Stimulated activated naive B cell treated with anti-CD40 and anti-IgM and Interleukin-4, amounts not matched to agents 10 μg/mL and 1 μg/mL and 100 μg/mL, for 72 hours (primary cell): ENCODE measurements around the gene TP53TG5.
"Not testable (repeated sequence)": the region's sequence is repeated elsewhere in the genome, so short reads cannot be mapped to it uniquely, and the experiment has no call there.

ENCODE experiments used
- ATAC-seq, 2 donors: fragments of 150-1000 bp; cut with Tn5 transposase; replicated peaks; 2 replicates each; pipeline ENCODE4 v1.10.0; 2021; ENCODE audit warnings: moderate library complexity in 1 of 2
- DNase-seq: peaks from one replicate; pipeline ENCODE4 v3.0.0; 2021
- H3K27ac Mint-ChIP-seq: one replicate; pipeline ENCODE4 v1.8.0; 2022; ENCODE audit warnings: mild to moderate bottlenecking, mixed read lengths
- H3K27me3 Mint-ChIP-seq, 2 donors: one replicate each; pipeline ENCODE4 v1.8.0; 2022; ENCODE audit warnings: mixed read lengths in 2 of 2
- H3K36me3 Mint-ChIP-seq, 2 donors: one replicate each; pipeline ENCODE4 v1.8.0; 2022; ENCODE audit warnings: mixed read lengths in 2 of 2, mild to moderate bottlenecking in 1 of 2
- H3K4me1 Mint-ChIP-seq, 2 donors: one replicate each; pipeline ENCODE4 v1.8.0; 2022; ENCODE audit warnings: mixed read lengths in 2 of 2, mild to moderate bottlenecking in 1 of 2
- H3K4me3 Mint-ChIP-seq, 2 donors: one replicate each; pipeline ENCODE4 v1.8.0; 2022; ENCODE audit warnings: mild to moderate bottlenecking in 2 of 2, mixed read lengths in 2 of 2, moderate library complexity in 1 of 2
- H3K9me3 Mint-ChIP-seq, 2 donors: one replicate each; pipeline ENCODE4 v1.8.0; 2022; ENCODE audit warnings: mixed read lengths in 2 of 2, mild to moderate bottlenecking in 1 of 2

The TP53TG5 gene

GRCh38 chr20:45354423-45355208 lies 23.5 kb downstream of the TP53TG5 start:
- H3K9me3 Mint-ChIP-seq: no peaks in the 10 kb centered on the region
- peaks cover 5 to 17% of the 10 kb centered on the region in 2 donors for H3K4me1 Mint-ChIP-seq
- H3K27me3 Mint-ChIP-seq: peaks cover 0 to 12% of the 10 kb centered on the region in 2 donors
- no peak for ATAC-seq
- no peaks in the 10 kb centered on the region for H3K36me3 Mint-ChIP-seq
- no peak overlapping the region for H3K4me3 Mint-ChIP-seq
- DNase-seq: no peak
- H3K27ac Mint-ChIP-seq: no peak overlapping the region

GRCh38 chr20:45353746-45354145 lies 24.4 kb downstream of the TP53TG5 start:
- no peaks in the 10 kb centered on the region for H3K36me3 Mint-ChIP-seq
- ATAC-seq: no peak
- H3K27me3 Mint-ChIP-seq: peaks cover 0 to 7% of the 10 kb centered on the region in 2 donors
- no peak overlapping the region for H3K4me3 Mint-ChIP-seq
- DNase-seq: no peak
- peaks cover 5 to 14% of the 10 kb centered on the region in 2 donors for H3K4me1 Mint-ChIP-seq
- no peak overlapping the region for H3K27ac Mint-ChIP-seq
- H3K9me3 Mint-ChIP-seq: no peaks in the 10 kb centered on the region

- Mint-ChIP-seq H3K27me3 (peaks cover 4 to 10% of the 10 kb centered on the region in 2 donors), H3K27ac (peak overlapping the region; percentile 25), H3K4me3 (no peak overlapping the region), H3K4me1 (peaks cover 4 to 17% of the 10 kb centered on the region in 2 donors), H3K36me3 (no peaks in the 10 kb centered on the region), H3K9me3 (no peaks in the 10 kb centered on the region)
- DNase-seq (no peak), ATAC-seq (no peak)
These were observed 25.4 kb downstream of the TP53TG5 start for GRCh38 chr20:45352729-45353128.

DNA sequence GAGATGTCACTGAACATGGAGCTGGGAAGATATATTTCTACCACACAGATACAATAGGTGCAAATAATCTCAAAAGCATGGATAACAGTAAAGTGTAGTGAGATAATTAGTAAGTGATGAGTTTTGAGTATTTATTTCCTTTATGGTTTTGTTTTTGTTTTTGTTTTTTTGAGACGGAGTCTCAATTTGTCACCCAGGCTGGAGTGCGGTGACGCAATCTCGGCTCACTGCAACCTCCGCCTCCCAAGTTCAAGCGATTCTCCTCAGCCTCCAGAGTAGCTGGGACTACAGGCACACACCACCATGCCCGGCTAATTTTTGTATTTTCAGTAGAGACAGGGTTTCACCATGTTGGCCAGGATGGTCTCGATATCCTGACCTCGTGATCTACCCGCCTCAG lies 27.3 kb downstream of the TP53TG5 start:
- Mint-ChIP-seq H3K4me1 (peaks cover 21 to 36% of the 10 kb centered on the region in 2 donors), H3K27me3 (peaks cover 17 to 28% of the 10 kb centered on the region in 2 donors)
- not testable (repeated sequence) for H3K27ac Mint-ChIP-seq, H3K36me3 Mint-ChIP-seq, H3K4me3 Mint-ChIP-seq, DNase-seq, H3K9me3 Mint-ChIP-seq, ATAC-seq

- H3K4me3 Mint-ChIP-seq: no peak overlapping the region
- DNase-seq (no peak), ATAC-seq (no peak)
- H3K36me3 Mint-ChIP-seq: no peaks in the 10 kb centered on the region
- H3K4me1 Mint-ChIP-seq: peaks cover 25 to 41% of the 10 kb centered on the region in 2 donors
- no peaks in the 10 kb centered on the region for H3K9me3 Mint-ChIP-seq
- H3K27me3 Mint-ChIP-seq: peaks cover 21 to 34% of the 10 kb centered on the region in 2 donors
- H3K27ac Mint-ChIP-seq: no peak overlapping the region
These were observed 27.9 kb downstream of the TP53TG5 start for GRCh38 chr20:45350217-45350616.

GRCh38 chr20:45347936-45348778 lies 30.0 kb downstream of the TP53TG5 start, which contains the start of gene SDC4:
Gene SDC4, minus strand, starts transcription at chr20:45348424. Its CDS starts 40 bp downstream, at chr20:45348384.
- Mint-ChIP-seq H3K4me1 (peaks cover 28 to 34% of the 10 kb centered on the region in 2 donors), H3K4me3 (peak within 1 kb of the TSS; percentile 77 to 80), H3K27me3 (peaks cover 26 to 41% of the 10 kb centered on the region in 2 donors), H3K36me3 (no peaks in the 10 kb centered on the region), H3K9me3 (no peaks in the 10 kb centered on the region), H3K27ac (peak within 1 kb of the TSS; percentile 37)
- DNase-seq (no peak), ATAC-seq (peak; percentile 69 to 73)

GRCh38 chr20:45347297-45347935 lies 30.7 kb downstream of the TP53TG5 start:
- peaks cover 28 to 34% of the 10 kb centered on the region in 2 donors for H3K4me1 Mint-ChIP-seq
- DNase-seq (no peak), ATAC-seq (peak; percentile 15 to 20)
- peak overlapping the region; percentile 37 for H3K27ac Mint-ChIP-seq
- no peaks in the 10 kb centered on the region for H3K9me3 Mint-ChIP-seq
- H3K4me3 Mint-ChIP-seq: peak overlapping the region; percentile 77 to 80
- no peaks in the 10 kb centered on the region for H3K36me3 Mint-ChIP-seq
- H3K27me3 Mint-ChIP-seq: peaks cover 26 to 46% of the 10 kb centered on the region in 2 donors

DNA sequence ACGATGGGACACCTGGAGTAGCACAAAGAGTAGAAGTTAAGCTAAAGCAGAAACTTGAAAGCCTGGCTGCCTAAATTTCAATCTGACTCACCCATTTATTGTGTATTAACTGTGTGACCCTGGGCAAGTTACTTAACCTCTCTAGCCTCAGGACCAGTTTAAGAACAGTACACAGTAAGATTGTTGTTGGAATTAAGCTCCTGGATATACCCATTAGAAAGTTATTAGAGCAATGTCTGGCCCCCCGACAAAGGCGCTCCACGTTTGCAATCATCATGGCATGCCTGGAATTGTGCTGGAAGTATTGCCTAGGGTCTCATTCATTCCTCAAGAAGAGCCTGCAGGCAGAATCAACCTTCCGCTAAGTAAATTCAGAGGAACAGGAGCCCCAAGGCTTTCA lies 31.3 kb downstream of the TP53TG5 start:
- Mint-ChIP-seq H3K36me3 (no peaks in the 10 kb centered on the region), H3K27ac (no peak overlapping the region), H3K27me3 (peaks cover 26 to 46% of the 10 kb centered on the region in 2 donors), H3K4me1 (peaks cover 29 to 34% of the 10 kb centered on the region in 2 donors), H3K9me3 (no peaks in the 10 kb centered on the region), H3K4me3 (peak overlapping the region in 1 of 2 donors; percentile 77)
- no peak for DNase-seq
- ATAC-seq: peak; percentile 31 to 45

- no peak for DNase-seq
- Mint-ChIP-seq H3K4me3 (peak overlapping the region in 1 of 2 donors; percentile 36), H3K9me3 (no peaks in the 10 kb centered on the region), H3K27ac (no peak overlapping the region), H3K36me3 (no peaks in the 10 kb centered on the region), H3K4me1 (peaks cover 29 to 34% of the 10 kb centered on the region in 2 donors), H3K27me3 (peaks cover 29 to 46% of the 10 kb centered on the region in 2 donors)
- ATAC-seq: peak; percentile 50 to 65
These were observed 31.8 kb downstream of the TP53TG5 start for GRCh38 chr20:45346291-45346718.

DNA sequence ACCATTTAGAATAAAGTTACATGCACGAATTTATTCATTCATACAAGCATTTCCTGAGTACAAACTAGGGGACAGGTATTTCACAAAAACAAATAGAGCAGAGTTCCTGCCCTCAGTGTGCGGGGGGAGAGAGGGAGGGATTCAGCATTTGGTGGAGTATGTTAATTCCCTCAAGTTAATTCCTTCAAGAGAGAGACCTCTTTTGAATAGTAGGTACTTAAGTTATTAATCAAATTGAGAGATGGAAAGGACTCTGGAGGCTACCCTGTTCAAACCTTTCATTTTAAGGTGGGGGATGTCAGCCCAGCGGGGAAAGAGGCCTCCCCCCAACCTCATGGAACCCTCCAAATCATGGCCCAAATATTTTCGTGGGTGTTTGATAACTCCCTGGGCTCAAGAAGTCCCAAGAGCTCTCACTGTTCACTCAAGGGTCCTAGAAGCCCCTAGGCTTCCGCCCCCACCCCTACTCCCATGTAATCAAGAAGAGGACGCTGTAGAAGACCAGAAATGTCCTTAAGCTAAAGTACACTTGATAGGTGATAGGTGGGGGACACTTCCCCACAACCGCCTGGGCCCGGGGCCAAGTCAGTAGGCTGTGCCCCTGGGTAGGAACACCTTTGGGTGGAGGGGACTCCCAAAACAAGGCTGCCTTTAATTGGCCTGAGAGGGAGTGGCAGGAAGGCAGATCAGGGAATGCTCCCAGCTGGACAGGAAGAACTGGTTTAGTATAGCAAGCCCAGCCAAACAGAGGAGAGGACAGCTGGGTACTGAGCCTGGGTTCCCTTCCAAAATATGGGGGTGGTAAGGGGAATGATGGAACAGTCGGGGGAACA lies 32.8 kb downstream of the TP53TG5 start:
- no peaks in the 10 kb centered on the region for H3K9me3 Mint-ChIP-seq

DNA sequence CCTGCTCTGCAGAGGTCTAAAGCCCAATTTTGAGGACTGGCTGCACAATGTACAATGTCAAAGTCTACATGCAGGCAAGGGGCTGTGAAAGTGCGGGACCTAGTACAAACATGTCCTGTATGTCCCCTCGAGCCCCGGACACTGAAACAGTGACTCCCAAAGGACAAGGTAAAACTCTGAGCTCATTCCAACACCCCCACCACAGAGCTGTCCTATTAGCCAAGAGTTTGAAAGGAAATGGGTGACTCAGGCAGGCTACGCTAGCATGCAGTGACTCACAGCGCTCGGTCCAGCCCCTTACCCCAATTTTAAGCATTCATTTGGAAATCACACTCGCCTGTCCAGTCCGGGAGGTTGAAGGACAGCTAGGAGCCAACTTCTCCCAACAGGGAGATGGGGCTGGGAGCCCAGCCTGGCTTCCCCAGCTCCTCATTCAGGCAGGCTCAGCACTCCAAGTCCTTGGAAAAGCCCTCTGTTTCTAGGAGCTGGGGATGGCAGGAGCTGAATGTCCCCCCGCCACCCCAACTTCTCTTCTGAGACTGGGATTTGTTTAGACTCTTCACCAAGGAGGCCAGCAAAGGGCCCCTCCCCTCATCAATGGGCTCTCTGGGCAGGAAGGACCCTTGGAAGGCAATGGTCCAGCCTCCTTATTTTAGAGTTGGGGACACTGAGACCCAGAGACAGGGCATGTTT lies 33.8 kb downstream of the TP53TG5 start:
- Mint-ChIP-seq H3K4me1 (peaks cover 31 to 39% of the 10 kb centered on the region in 2 donors), H3K27me3 (peaks cover 38 to 60% of the 10 kb centered on the region in 2 donors), H3K4me3 (no peak overlapping the region), H3K27ac (no peak overlapping the region), H3K36me3 (no peaks in the 10 kb centered on the region), H3K9me3 (no peaks in the 10 kb centered on the region)
- ATAC-seq (no peak), DNase-seq (no peak)

More for the DNA sequence above, 32.8 kb downstream of the TP53TG5 start:
- Mint-ChIP-seq H3K27ac (peak overlapping the region; percentile 67), H3K4me1 (peaks cover 30 to 36% of the 10 kb centered on the region in 2 donors), H3K27me3 (peaks cover 35 to 54% of the 10 kb centered on the region in 2 donors), H3K36me3 (no peaks in the 10 kb centered on the region), H3K4me3 (no peak overlapping the region)
- no peak for ATAC-seq
- no peak for DNase-seq

DNA sequence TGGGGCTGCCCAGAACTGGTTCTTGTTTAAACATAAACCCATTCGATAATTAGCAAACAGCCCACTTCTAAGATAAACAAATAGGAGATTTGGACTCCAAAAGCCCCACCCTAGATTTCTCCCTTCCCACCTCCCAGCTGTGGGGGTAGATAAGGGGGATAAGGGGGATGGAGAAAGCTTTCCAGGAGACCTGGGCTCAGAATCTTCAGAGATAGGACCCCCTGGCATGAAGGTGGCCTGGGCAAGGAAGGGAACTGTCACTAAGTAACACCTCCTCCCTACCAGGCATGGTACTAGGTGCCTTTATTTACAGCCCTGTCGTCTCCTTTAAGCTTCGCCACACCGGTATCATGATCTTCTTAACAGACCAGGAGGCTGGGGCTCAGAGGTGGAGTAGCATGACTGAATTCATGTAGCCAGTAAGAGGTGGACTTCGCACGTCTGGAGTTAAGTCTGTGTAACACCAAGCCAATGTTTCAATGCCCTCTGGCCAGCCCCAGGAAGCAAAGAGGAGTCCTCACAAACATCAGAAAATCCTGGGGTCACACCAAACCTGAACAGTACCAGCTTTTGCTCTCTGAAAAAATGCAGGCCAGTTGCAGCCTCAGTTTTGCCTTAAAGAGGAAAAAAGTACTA lies 34.5 kb downstream of the TP53TG5 start:
- no peak overlapping the region for H3K4me3 Mint-ChIP-seq
- no peak overlapping the region for H3K27ac Mint-ChIP-seq
- peaks cover 43 to 66% of the 10 kb centered on the region in 2 donors for H3K27me3 Mint-ChIP-seq
- DNase-seq (no peak), ATAC-seq (no peak)
- H3K9me3 Mint-ChIP-seq: no peaks in the 10 kb centered on the region
- H3K4me1 Mint-ChIP-seq: peaks cover 31 to 38% of the 10 kb centered on the region in 2 donors
- no peaks in the 10 kb centered on the region for H3K36me3 Mint-ChIP-seq
